WTC11 (cell line): ENCODE data around the gene TNPO1. TPM values are rescaled to one million over a fixed set of nuclear protein-coding genes. Genes with fewer than 3 reads are reported as not detected.

Experiments used
- ATAC-seq: fragments of 200-7000 bp; cut with Tn5 transposase; 2 replicates; pipeline ENCODE4 v1.10.0; 2021; ENCODE audit warnings: mild to moderate bottlenecking, moderate library complexity
- CTCF ChIA-PET: fragments of 300-600 bp; sonication (Branson Sonifier 250); formaldehyde crosslinking; loops from one replicate; lab custom pipeline; 2021; ENCODE audit warnings: antibody characterized with exemption; lab: Charles Lee
- POLR2A ChIA-PET: fragments of 350-600 bp; sonication (Branson Sonifier 250); formaldehyde crosslinking; loops from one replicate; lab custom pipeline; 2021; ENCODE audit warnings: antibody characterized with exemption; lab: Charles Lee
- DNase-seq: peaks from one replicate; pipeline ENCODE4 v3.0.0; 2021; ENCODE audit warnings: low spot score
- H3K27ac Mint-ChIP-seq: 2 replicates; pipeline ENCODE4 v1.8.0; 2021; ENCODE audit warnings: mixed read lengths
- H3K27me3 Mint-ChIP-seq: 2 replicates; pipeline ENCODE4 v1.8.0; 2021; ENCODE audit warnings: low read depth, mild to moderate bottlenecking, moderate library complexity, mixed read lengths
- H3K36me3 Mint-ChIP-seq: 2 replicates; pipeline ENCODE4 v1.8.0; 2021; ENCODE audit warnings: mixed read lengths
- H3K4me1 Mint-ChIP-seq: 2 replicates; pipeline ENCODE4 v1.8.0; 2022; ENCODE audit warnings: mixed read lengths
- H3K4me3 Mint-ChIP-seq: 2 replicates; pipeline ENCODE4 v1.8.0; 2021; ENCODE audit warnings: mild to moderate bottlenecking, moderate library complexity, mixed read lengths
- H3K9me3 Mint-ChIP-seq: 2 replicates; pipeline ENCODE4 v1.8.0; 2021; ENCODE audit warnings: mixed read lengths
- FOXK1 ChIP-seq: sonication (generic); formaldehyde crosslinking; IDR thresholded peaks from 2 replicates; pipeline ENCODE4 v1.8.0; 2022; ENCODE audit warnings: mild to moderate bottlenecking, moderate library complexity, missing genetic modification reagents
- GABPB1 ChIP-seq: sonication (generic); formaldehyde crosslinking; IDR thresholded peaks from 2 replicates; pipeline ENCODE4 v1.8.1; 2023; ENCODE audit warnings: mild to moderate bottlenecking, missing genetic modification reagents
- MYBL2 ChIP-seq: sonication (generic); formaldehyde crosslinking; IDR thresholded peaks from 2 replicates; pipeline ENCODE4 v1.8.1; 2023; ENCODE audit warnings: mild to moderate bottlenecking, moderate library complexity, missing genetic modification reagents
- NFE2L1 ChIP-seq: sonication (generic); formaldehyde crosslinking; IDR thresholded peaks from 2 replicates; pipeline ENCODE4 v1.8.1; 2023; ENCODE audit warnings: missing genetic modification reagents
- OVOL2 ChIP-seq: fragments of 250-450 bp; sonication (Bioruptor Pico); IDR thresholded peaks from 2 replicates; pipeline ENCODE4 v1.9.0; 2021; ENCODE audit warnings: mild to moderate bottlenecking, borderline replicate concordance
- RORB ChIP-seq: fragments of 250-450 bp; sonication (Bioruptor Pico); IDR thresholded peaks from 2 replicates; pipeline ENCODE4 v1.9.0; 2021; ENCODE audit warnings: mild to moderate bottlenecking
- SMAD3 ChIP-seq: sonication (generic); formaldehyde crosslinking; IDR thresholded peaks from 2 replicates; pipeline ENCODE4 v1.8.0; 2022; ENCODE audit warnings: missing genetic modification reagents, mild to moderate bottlenecking, borderline replicate concordance
- SP1 ChIP-seq: sonication (generic); formaldehyde crosslinking; conservative IDR thresholded peaks from 2 replicates; pipeline ENCODE4 v1.8.1; 2022; ENCODE audit warnings: missing genetic modification reagents
- TEAD4 ChIP-seq: sonication (generic); formaldehyde crosslinking; IDR thresholded peaks from 2 replicates; pipeline ENCODE4 v1.8.0; 2022; ENCODE audit warnings: mild to moderate bottlenecking, missing genetic modification reagents
- ZNF232 ChIP-seq: sonication (generic); formaldehyde crosslinking; IDR thresholded peaks from 2 replicates; pipeline ENCODE4 v1.8.0; 2022; ENCODE audit warnings: mild to moderate bottlenecking, missing genetic modification reagents
- ZNF396 ChIP-seq: fragments of 250-450 bp; sonication (Bioruptor Pico); IDR thresholded peaks from 2 replicates; pipeline ENCODE4 v1.8.0; 2021; ENCODE audit warnings: mild to moderate bottlenecking, moderate library complexity, borderline replicate concordance
- total RNA-seq: library from RNA; stranded (reverse); gene quantifications from 3 replicates; pipeline ENCODE4 v1.2.3, GENCODE V29; 2021
- TF ChIP-seq, protein P1 (sequence below): sonication (generic); formaldehyde crosslinking; IDR thresholded peaks from 2 replicates; pipeline ENCODE4 v1.8.0; 2022; ENCODE audit warnings: mild to moderate bottlenecking, missing genetic modification reagents
- TF ChIP-seq, protein P2 (sequence below): fragments of 250-450 bp; sonication (Bioruptor Pico); IDR thresholded peaks from 2 replicates; pipeline ENCODE4 v2.1.2; 2022; ENCODE audit warnings: mild to moderate bottlenecking, moderate library complexity
- TF ChIP-seq, protein P3 (sequence below): sonication (generic); formaldehyde crosslinking; IDR thresholded peaks from 2 replicates; pipeline ENCODE4 v1.8.1; 2023; ENCODE audit warnings: mild to moderate bottlenecking, missing genetic modification reagents, moderate library complexity
- TF ChIP-seq, protein P4 (sequence below): fragments of 250-450 bp; sonication (Bioruptor Pico); IDR thresholded peaks from 2 replicates; pipeline ENCODE4 v1.9.0; 2021; ENCODE audit warnings: mild to moderate bottlenecking
- TF ChIP-seq, protein P5 (sequence below): fragments of 250-450 bp; sonication (Bioruptor Pico); IDR thresholded peaks from 2 replicates; pipeline ENCODE4 v1.9.0; 2021; ENCODE audit warnings: mild to moderate bottlenecking
- TF ChIP-seq, protein P6 (sequence below): sonication (generic); formaldehyde crosslinking; IDR thresholded peaks from 2 replicates; pipeline ENCODE4 v1.8.0; 2022; ENCODE audit warnings: mild to moderate bottlenecking, missing genetic modification reagents
- TF ChIP-seq, protein P7 (sequence below): sonication (generic); formaldehyde crosslinking; IDR thresholded peaks from 2 replicates; pipeline ENCODE4 v1.8.0; 2022; ENCODE audit warnings: mild to moderate bottlenecking, missing genetic modification reagents
- TF ChIP-seq, protein P8 (sequence below): sonication (generic); formaldehyde crosslinking; IDR thresholded peaks from 2 replicates; pipeline ENCODE4 v1.8.1; 2023; ENCODE audit warnings: mild to moderate bottlenecking, missing genetic modification reagents, borderline replicate concordance
- TF ChIP-seq, protein P9 (sequence below): sonication (generic); formaldehyde crosslinking; conservative IDR thresholded peaks from 2 replicates; pipeline ENCODE4 v1.8.1; 2023; ENCODE audit warnings: mild to moderate bottlenecking, low read depth, missing genetic modification reagents, moderate library complexity
- TF ChIP-seq, protein P10 (sequence below): sonication (generic); formaldehyde crosslinking; conservative IDR thresholded peaks from 2 replicates; pipeline ENCODE4 v1.8.1; 2022; ENCODE audit warnings: mild to moderate bottlenecking, missing genetic modification reagents

The TNPO1 gene
- total RNA-seq, 1 experiment from 2014 or later: 150 TPM

DNA sequence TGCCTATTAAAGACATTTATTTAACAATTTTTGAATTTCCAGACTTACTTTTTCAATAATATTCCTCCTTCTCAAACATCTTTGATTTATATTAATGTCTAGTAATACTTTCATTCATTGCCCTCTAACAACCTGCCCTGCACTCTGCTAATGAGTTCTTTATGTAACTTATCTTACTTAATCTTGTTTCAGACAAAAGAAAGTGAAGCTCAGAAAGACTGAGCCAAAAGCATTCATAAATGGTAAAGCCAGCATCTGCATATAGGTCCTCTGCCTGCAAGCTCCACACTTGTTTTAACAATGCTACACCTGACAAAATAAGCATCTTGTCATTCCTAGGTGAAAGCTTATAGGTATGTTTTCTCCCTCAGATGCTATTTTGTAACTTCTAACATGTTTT is 2.4 kb upstream of the TNPO1 start:
- CTCF ChIA-PET: no interaction called here
- ATAC-seq: no peak
- POLR2A ChIA-PET: no interaction called here
- H3K36me3 Mint-ChIP-seq: no peaks in the 10 kb centered on the region
- H3K27me3 Mint-ChIP-seq: no peaks in the 10 kb centered on the region
- TF ChIP-seq FOXK1: no peak
- no peak for TF ChIP-seq RORB
- no peak for TF ChIP-seq NFE2L1 (CRISPR knock-in tag)
- TF ChIP-seq, protein P1, sequence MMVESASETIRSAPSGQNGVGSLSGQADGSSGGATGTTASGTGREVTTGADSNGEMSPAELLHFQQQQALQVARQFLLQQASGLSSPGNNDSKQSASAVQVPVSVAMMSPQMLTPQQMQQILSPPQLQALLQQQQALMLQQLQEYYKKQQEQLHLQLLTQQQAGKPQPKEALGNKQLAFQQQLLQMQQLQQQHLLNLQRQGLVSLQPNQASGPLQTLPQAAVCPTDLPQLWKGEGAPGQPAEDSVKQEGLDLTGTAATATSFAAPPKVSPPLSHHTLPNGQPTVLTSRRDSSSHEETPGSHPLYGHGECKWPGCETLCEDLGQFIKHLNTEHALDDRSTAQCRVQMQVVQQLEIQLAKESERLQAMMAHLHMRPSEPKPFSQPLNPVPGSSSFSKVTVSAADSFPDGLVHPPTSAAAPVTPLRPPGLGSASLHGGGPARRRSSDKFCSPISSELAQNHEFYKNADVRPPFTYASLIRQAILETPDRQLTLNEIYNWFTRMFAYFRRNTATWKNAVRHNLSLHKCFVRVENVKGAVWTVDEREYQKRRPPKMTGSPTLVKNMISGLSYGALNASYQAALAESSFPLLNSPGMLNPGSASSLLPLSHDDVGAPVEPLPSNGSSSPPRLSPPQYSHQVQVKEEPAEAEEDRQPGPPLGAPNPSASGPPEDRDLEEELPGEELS (CRISPR knock-in tag): no peak
- TF ChIP-seq TEAD4 (CRISPR knock-in tag): no peak
- TF ChIP-seq, protein P2, sequence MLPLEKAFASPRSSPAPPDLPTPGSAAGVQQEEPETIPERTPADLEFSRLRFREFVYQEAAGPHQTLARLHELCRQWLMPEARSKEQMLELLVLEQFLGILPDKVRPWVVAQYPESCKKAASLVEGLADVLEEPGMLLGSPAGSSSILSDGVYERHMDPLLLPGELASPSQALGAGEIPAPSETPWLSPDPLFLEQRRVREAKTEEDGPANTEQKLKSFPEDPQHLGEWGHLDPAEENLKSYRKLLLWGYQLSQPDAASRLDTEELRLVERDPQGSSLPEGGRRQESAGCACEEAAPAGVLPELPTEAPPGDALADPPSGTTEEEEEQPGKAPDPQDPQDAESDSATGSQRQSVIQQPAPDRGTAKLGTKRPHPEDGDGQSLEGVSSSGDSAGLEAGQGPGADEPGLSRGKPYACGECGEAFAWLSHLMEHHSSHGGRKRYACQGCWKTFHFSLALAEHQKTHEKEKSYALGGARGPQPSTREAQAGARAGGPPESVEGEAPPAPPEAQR (CRISPR knock-in tag): no peak
- TF ChIP-seq, protein P3, sequence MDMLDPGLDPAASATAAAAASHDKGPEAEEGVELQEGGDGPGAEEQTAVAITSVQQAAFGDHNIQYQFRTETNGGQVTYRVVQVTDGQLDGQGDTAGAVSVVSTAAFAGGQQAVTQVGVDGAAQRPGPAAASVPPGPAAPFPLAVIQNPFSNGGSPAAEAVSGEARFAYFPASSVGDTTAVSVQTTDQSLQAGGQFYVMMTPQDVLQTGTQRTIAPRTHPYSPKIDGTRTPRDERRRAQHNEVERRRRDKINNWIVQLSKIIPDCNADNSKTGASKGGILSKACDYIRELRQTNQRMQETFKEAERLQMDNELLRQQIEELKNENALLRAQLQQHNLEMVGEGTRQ: no peak
- no peak for TF ChIP-seq ZNF396 (CRISPR knock-in tag)
- TF ChIP-seq, protein P4, sequence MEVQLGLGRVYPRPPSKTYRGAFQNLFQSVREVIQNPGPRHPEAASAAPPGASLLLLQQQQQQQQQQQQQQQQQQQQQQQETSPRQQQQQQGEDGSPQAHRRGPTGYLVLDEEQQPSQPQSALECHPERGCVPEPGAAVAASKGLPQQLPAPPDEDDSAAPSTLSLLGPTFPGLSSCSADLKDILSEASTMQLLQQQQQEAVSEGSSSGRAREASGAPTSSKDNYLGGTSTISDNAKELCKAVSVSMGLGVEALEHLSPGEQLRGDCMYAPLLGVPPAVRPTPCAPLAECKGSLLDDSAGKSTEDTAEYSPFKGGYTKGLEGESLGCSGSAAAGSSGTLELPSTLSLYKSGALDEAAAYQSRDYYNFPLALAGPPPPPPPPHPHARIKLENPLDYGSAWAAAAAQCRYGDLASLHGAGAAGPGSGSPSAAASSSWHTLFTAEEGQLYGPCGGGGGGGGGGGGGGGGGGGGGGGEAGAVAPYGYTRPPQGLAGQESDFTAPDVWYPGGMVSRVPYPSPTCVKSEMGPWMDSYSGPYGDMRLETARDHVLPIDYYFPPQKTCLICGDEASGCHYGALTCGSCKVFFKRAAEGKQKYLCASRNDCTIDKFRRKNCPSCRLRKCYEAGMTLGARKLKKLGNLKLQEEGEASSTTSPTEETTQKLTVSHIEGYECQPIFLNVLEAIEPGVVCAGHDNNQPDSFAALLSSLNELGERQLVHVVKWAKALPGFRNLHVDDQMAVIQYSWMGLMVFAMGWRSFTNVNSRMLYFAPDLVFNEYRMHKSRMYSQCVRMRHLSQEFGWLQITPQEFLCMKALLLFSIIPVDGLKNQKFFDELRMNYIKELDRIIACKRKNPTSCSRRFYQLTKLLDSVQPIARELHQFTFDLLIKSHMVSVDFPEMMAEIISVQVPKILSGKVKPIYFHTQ: no peak
- TF ChIP-seq, protein P5, sequence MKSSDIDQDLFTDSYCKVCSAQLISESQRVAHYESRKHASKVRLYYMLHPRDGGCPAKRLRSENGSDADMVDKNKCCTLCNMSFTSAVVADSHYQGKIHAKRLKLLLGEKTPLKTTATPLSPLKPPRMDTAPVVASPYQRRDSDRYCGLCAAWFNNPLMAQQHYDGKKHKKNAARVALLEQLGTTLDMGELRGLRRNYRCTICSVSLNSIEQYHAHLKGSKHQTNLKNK: no peak
- TF ChIP-seq GABPB1: no peak
- TF ChIP-seq OVOL2 (CRISPR knock-in tag): no peak
- TF ChIP-seq SMAD3 (CRISPR knock-in tag): no peak
- TF ChIP-seq, protein P6, sequence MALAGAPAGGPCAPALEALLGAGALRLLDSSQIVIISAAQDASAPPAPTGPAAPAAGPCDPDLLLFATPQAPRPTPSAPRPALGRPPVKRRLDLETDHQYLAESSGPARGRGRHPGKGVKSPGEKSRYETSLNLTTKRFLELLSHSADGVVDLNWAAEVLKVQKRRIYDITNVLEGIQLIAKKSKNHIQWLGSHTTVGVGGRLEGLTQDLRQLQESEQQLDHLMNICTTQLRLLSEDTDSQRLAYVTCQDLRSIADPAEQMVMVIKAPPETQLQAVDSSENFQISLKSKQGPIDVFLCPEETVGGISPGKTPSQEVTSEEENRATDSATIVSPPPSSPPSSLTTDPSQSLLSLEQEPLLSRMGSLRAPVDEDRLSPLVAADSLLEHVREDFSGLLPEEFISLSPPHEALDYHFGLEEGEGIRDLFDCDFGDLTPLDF (CRISPR knock-in tag): no peak
- no peak for TF ChIP-seq MYBL2 (CRISPR knock-in tag)
- no peak for TF ChIP-seq ZNF232 (CRISPR knock-in tag)
- DNase-seq: no peak
- H3K9me3 Mint-ChIP-seq: peaks cover 5% of the 10 kb centered on the region
- H3K4me1 Mint-ChIP-seq: peaks cover 21% of the 10 kb centered on the region
- no peak overlapping the region for H3K27ac Mint-ChIP-seq
- H3K4me3 Mint-ChIP-seq: no peak overlapping the region

DNA sequence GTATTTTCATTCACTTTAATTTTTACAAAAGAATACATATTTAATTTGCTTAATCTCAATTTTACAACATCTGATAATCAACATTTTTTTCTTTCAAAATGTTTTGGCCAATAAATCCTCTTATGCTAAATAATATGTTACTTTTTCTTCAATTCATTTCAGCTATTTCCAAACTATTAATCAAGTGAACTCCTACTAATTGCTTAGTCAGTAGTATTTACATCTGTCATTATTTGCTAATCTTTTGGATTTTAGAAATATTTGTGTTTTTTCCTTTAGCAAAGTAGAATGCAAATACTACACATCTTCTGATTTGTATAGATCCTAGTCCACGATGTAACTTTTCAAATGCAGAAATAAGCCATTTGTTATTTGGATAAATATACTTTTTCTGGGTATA is 1.6 kb upstream of the TNPO1 start:
- POLR2A ChIA-PET: no interaction called here
- TF ChIP-seq, protein P7, sequence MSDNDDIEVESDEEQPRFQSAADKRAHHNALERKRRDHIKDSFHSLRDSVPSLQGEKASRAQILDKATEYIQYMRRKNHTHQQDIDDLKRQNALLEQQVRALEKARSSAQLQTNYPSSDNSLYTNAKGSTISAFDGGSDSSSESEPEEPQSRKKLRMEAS (CRISPR knock-in tag): no peak
- TF ChIP-seq, protein P8, sequence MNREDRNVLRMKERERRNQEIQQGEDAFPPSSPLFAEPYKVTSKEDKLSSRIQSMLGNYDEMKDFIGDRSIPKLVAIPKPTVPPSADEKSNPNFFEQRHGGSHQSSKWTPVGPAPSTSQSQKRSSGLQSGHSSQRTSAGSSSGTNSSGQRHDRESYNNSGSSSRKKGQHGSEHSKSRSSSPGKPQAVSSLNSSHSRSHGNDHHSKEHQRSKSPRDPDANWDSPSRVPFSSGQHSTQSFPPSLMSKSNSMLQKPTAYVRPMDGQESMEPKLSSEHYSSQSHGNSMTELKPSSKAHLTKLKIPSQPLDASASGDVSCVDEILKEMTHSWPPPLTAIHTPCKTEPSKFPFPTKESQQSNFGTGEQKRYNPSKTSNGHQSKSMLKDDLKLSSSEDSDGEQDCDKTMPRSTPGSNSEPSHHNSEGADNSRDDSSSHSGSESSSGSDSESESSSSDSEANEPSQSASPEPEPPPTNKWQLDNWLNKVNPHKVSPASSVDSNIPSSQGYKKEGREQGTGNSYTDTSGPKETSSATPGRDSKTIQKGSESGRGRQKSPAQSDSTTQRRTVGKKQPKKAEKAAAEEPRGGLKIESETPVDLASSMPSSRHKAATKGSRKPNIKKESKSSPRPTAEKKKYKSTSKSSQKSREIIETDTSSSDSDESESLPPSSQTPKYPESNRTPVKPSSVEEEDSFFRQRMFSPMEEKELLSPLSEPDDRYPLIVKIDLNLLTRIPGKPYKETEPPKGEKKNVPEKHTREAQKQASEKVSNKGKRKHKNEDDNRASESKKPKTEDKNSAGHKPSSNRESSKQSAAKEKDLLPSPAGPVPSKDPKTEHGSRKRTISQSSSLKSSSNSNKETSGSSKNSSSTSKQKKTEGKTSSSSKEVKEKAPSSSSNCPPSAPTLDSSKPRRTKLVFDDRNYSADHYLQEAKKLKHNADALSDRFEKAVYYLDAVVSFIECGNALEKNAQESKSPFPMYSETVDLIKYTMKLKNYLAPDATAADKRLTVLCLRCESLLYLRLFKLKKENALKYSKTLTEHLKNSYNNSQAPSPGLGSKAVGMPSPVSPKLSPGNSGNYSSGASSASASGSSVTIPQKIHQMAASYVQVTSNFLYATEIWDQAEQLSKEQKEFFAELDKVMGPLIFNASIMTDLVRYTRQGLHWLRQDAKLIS (CRISPR knock-in tag): no peak
- TF ChIP-seq, protein P9, sequence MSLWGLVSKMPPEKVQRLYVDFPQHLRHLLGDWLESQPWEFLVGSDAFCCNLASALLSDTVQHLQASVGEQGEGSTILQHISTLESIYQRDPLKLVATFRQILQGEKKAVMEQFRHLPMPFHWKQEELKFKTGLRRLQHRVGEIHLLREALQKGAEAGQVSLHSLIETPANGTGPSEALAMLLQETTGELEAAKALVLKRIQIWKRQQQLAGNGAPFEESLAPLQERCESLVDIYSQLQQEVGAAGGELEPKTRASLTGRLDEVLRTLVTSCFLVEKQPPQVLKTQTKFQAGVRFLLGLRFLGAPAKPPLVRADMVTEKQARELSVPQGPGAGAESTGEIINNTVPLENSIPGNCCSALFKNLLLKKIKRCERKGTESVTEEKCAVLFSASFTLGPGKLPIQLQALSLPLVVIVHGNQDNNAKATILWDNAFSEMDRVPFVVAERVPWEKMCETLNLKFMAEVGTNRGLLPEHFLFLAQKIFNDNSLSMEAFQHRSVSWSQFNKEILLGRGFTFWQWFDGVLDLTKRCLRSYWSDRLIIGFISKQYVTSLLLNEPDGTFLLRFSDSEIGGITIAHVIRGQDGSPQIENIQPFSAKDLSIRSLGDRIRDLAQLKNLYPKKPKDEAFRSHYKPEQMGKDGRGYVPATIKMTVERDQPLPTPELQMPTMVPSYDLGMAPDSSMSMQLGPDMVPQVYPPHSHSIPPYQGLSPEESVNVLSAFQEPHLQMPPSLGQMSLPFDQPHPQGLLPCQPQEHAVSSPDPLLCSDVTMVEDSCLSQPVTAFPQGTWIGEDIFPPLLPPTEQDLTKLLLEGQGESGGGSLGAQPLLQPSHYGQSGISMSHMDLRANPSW: no peak
- no peak for TF ChIP-seq SP1
- TF ChIP-seq, protein P10, sequence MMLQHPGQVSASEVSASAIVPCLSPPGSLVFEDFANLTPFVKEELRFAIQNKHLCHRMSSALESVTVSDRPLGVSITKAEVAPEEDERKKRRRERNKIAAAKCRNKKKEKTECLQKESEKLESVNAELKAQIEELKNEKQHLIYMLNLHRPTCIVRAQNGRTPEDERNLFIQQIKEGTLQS (CRISPR knock-in tag): no peak

More for the DNA sequence above, 1.6 kb upstream of the TNPO1 start:
- H3K4me1 Mint-ChIP-seq: peaks cover 25% of the 10 kb centered on the region
- DNase-seq (no peak), ATAC-seq (no peak)
- H3K4me3 Mint-ChIP-seq: no peak overlapping the region
- H3K27ac Mint-ChIP-seq: no peak overlapping the region
- H3K36me3 Mint-ChIP-seq: no peaks in the 10 kb centered on the region
- H3K9me3 Mint-ChIP-seq: no peaks in the 10 kb centered on the region
- CTCF ChIA-PET: no interaction called here
- H3K27me3 Mint-ChIP-seq: no peaks in the 10 kb centered on the region
